Measurements from ENCODE around the gene TMEM200C.

The TMEM200C gene

DNA sequence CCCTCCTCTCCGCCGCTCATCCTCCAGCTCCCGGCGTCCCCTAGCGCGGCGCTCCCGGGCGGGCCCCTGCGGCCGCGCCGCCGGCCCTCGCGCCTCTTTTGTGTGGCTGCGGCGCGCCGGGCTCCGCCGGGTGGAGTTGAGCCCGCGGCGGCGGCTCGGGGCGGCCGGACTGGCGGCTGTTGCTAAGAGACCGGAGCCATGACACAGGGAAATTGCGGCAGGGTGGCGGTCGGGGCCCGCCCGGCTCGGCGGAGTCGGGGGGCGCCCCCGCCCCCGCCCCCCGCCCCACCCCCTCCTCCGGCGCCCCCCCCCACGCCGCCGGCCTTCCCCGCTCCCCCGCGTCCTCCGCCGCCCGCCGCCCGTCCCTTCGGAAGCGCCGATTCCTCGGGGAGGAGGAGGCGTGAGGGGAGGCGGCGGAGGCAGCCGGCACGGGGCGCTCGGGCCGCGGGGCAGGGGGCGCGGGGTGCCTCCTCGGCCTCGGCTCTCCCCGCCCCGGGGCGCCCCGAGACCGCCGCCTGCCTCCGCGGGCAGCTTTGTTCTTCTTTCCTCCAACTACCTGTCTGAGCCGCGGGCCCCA, at the start of gene TMEM200C:
Gene TMEM200C, minus strand, starts transcription at position 224 of the 577 bp plus-strand sequence. CDS start 3,459 bp downstream, outside the sequence.
- DNase-seq, result no peak

DNA sequence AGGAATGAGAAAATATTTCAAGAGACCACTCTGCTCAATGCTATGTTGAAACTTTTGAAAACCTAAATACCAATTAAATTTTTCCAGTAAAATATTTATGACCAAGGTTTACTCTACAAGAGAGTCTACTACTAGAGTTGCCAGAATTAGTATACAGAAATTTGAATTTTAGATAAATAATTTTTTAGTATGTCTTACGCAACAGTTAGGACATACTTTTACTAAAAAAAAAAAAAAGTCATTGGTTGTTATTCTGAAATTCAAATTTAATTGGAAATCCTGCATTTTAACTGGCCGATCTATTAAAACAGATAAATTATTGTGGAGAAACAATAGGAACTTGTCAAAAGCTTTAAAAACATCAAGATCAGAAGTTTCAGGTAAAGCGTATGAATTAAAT, 49.1 kb upstream of the TMEM200C start:
- DNase-seq, result no peak

DNA sequence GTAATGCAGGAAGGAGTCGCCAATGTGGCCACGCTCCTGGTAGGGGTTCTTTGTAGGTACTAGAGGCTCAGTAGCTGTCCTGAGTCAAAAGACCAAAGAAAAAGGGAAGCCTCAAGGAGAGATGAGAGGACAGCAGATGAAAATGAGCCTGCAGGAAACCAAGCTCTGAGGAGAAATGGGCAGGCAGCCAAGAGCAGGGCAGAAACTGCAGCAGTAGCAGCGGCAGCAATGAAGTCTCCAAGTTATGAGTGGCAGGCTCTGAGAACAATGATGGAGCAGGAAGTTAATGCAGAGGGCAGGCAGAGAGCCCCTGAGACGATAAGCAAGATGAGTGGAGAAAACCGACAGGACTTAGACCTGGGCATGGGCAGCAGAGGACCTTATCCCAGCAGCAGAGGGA, 48.2 kb upstream of the TMEM200C start:
- no peak for DNase-seq

DNA sequence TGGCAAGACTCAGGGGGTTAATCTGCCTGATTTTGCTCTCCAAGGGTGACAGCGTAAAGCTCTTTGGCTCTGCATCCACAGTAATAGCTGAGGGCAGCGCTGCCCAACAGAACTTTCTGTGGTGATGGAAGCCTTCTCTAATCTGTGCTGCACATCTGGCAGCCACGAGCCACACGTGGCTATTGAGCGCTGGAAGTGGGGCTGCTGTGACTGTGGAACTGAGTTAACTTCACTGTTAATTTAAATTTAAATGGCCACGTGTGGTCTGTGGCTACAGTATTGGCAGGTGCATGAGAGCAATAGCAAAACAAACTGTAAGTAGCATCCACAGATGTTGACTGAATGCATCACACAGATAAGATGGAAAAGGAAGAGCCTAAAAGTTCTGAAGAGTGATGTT, 47.3 kb upstream of the TMEM200C start:
- DNase-seq, result no peak

DNA sequence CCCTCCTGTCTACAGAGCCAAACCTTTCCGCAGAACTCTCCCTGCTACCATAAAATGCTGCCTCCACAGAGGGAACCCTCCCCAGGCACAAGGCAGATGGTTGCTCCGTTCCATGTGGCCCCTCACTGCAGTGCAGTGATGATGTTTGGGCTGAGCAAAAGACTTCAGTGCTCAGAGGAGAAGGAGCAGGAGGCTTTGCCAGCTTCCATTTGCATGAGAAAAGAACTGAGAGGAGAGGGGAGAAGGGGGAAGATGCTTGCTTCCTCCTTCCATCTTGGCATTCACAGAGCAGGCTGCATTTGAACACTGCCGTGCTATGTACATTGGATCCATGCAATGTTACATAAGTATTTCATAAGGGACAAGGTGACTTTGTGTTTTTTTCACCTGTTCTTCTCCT, 46.6 kb upstream of the TMEM200C start:
- DNase-seq, result no peak

DNA sequence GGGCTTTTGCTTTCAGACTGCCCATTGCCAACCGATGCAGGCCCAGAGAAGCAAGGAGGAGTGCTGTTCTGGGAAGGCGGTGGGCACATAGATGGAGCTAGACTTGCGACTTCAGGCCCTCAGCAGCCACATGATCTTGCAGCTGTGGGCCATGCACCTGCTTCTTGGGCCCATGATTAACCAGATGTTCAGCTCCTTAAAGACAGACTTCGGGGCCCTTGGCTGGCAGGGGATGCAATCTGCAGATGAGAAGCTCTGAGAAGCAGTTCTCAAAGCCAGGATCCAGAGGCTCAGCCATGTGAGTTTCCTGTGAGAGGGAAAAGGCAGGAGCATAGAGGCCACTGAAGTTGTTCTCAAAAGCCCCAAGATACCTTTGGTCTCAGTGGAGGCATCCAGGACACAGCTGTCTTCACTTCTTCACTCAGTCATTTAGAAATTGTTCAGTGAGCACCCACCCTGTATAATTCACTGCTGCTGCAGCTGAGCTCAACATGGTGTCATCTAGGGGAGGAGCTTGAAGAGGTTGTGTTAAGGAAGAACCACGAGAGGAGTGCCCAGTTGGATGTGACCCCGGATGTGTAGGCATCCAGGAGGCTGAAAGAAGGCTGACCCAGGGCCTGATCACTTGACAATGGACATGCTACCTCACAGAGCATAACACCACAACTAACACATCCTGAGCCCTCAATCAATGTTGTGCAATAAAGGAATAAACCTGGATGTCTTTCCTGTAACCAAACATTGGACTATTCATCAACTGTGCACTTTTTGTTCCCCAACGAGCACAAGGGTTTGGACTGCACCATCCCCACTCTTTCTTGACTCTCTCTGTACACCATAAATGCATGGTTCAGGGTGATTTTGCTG, 44.7 kb upstream of the TMEM200C start:
- DNase-seq, result no peak

DNA sequence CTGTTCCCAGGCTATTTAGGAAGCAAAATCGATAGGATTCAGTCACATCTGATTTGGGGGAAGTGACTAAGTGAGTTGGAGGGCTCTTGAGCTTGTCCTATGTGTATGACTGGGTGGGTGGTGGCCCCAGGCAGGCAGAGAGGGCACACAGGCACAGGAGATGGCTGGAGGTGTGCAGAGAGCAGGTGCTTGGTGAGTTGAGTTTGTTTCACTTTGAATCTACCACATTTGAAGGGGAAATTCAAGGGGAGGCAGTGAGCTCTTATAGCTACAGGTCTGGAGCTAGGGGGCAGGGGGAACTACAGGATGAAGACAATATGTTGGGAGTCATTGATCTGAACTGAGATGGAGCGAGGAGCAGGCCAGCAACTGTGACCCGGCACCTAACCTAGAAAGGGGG, 42.5 kb upstream of the TMEM200C start:
- no peak for DNase-seq

DNA sequence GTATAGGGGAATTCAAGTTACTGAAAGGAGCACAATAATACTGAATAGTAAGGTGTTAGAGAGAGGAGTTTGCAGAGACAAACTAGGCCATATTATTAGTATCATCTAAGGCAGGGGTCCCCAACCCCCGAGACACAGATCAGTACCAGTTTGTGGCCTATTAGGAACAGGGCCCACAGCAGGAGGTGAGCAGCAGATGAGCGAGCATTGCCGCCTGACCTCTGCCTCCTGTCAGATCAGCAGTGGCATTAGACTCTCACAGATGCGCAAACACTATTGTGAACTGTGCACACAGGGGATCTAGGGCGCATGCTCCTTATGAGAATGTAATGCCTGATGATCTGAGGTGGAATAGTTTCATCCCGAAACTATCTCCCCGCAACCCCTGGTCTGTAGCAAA, 41.8 kb upstream of the TMEM200C start:
- no peak for DNase-seq

DNA sequence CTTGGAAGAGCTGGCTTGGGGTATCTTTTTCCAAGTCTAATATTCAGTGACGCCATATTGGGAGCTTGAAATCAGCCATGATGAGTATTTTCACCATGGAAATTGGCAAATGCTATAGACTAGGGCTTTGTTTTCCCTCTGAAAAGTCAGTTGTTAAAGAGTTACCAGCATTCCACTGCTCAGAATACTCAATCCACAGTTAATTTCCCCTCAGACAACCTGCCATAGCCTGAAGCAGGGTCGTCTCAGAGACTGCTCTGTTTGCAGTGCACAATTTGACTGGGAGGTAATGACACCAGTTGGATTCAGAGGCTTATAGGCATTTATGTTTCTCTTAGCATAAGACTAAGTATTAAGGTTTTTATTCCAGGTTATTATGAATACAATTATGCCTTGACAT, 35.5 kb upstream of the TMEM200C start:
- no peak for DNase-seq

DNA sequence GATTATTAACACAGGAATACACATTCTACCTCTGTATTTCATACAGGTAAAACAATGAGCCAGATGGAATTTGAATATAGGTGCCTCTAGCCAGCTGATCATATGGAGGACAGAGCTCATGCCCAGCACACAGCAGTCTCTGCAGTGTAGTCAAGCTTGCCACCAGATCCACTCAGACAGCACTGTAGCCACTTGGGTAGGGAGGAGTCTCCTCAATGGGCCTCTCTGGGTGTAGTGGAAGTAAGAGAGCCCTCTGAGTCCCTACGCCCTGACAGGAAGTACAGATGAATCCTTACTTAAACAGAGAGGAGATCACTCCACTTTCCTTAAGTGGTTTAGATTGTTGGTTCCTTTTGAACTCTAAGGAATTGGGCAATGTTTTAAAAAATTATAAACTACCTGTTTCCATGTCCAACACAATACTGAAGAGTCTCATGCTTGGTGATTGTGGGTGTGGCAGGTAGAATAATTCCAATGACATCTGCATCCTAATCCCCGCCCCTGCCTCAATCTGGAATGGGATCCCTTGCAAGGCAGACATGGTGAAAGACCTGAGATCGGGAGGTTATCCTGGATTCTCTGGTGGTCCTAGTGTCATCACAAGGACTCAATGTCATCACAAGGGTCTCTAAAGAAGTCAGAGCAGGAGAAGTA, 23.0 kb upstream of the TMEM200C start:
- no peak for DNase-seq

DNA sequence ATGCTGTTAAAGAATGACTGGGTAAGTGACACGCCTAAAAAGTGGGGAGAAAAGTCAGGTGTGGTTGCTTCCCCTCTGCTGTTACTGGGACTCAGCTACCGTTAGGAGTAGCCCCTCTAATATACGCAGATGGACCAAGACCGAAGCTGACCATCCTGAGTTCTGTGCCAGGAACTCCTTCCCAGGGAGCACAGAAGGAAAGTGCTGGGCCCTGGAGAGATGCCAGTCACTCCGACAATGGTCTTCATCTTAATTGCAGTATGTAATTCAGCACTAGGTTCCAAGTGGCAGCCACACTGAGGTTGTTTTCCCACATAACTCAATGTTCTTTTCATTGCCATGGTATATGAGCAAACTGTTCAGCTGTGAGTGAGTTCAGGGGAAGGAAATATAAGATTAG, 19.6 kb upstream of the TMEM200C start:
- no peak for DNase-seq

DNA sequence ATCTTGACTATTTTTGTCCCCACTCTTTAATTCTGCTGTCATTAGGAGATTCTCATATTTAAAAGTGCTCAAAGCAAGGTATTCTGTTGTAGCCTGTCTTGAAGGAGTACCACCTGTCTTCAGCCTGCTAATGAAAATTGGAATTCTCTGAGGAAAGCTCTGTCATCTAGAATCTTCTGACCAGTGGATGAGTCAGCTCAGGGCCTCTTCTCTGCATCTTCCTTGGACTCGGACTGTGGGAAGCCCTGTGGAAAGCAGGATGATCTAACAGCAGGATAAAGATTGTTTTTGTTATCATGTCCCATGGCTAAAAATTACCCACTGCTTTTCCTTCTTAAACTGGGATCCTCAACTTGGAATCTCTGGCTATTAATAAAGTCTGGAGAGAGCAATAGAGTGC, 18.7 kb upstream of the TMEM200C start:
- no peak for DNase-seq

DNA sequence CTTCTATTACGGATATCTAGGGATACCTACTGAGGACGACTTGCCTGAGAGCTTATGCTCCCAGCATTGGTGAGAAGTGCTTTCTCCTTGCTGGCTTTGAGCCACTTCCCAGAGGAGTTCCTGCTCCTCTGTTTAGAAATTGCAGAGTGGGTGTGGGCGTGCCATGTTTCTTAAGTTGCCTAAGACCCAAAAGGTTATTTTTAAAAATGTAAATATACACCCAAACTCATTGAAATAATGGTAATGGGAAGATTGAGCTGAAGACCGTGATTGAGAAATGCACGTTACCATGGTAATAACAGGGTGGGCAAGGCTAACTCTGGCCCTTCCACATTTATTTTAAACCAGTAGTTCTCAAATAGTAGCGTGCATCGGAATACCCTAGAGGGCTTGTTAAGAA, 17.2 kb upstream of the TMEM200C start:
- DNase-seq, result no peak

DNA sequence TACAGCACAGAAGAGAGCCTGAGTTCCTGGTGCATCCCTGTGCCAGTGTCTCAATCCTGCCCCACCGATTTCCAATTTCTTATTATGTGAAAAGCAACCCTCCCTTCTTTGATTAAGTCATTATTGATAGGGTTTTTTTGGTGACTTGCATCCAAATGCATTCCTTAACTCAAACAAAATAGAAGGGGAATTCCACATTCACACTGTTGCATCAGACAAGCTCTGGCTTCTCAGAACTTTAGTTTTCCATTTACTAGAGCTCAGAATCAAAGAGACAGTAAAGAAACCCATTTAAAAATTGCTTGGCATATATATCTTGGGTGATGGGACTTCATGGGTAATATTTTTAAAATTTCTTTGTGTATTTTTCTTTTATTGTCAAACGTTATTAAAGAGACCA, 13.8 kb upstream of the TMEM200C start:
- no peak for DNase-seq

DNA sequence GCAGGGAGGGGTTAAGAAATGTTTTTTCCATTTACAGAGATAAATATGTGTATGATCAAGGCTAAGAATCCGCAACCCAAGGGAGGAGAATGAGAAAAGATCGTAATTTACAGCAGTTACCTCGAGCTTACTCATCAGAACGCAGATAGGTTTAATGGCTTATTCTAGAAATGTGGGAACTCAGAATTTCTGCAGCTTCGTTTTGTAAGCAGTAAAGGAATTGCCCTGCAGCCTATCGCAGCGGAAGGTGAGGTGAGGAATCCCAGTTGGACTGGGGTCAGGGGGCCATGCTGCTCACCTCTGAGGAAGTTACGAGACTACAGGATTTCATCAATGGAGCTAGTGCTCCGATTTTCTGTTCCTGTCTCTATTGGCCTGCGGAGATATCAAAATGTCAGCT, 8.1 kb upstream of the TMEM200C start:
- no peak for DNase-seq

DNA sequence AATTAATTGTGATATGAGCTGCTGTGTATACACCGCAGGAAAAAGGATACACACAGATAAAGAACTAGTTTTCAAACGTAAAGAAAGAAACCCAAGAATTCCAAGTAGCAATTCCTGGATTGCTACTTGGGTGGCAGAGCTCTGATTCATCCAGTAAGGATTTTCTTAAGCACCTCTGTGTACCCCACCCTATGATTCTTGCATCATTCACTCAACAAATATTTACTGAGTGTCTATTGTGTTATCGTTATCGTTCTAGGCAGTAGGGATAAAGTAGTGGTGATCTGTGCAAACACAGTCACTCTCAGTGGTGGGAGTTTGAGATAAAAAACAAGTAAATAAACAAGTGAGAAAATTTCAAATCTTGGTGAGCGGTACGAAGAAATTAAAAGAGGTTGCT, 4.9 kb upstream of the TMEM200C start:
- DNase-seq, result no peak

DNA sequence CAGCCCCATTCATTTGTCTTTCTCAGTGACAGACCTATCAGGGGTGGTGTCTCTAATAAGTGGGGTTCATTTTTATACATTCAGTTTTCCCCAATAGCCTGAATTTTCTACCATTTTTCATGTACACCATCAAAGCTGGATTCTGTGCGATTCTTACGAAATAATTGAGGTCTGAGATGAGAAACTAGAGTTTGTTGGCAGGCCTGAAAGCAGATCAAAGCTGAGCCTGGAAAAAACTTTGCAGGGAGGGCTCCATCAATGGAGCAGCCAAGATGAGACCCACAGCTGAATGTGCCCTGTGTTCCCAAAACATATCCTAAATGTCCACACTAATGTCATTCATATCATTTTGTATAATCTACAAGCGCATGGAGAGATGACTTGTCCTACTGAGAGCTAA, 4.5 kb upstream of the TMEM200C start:
- no peak for DNase-seq

DNA sequence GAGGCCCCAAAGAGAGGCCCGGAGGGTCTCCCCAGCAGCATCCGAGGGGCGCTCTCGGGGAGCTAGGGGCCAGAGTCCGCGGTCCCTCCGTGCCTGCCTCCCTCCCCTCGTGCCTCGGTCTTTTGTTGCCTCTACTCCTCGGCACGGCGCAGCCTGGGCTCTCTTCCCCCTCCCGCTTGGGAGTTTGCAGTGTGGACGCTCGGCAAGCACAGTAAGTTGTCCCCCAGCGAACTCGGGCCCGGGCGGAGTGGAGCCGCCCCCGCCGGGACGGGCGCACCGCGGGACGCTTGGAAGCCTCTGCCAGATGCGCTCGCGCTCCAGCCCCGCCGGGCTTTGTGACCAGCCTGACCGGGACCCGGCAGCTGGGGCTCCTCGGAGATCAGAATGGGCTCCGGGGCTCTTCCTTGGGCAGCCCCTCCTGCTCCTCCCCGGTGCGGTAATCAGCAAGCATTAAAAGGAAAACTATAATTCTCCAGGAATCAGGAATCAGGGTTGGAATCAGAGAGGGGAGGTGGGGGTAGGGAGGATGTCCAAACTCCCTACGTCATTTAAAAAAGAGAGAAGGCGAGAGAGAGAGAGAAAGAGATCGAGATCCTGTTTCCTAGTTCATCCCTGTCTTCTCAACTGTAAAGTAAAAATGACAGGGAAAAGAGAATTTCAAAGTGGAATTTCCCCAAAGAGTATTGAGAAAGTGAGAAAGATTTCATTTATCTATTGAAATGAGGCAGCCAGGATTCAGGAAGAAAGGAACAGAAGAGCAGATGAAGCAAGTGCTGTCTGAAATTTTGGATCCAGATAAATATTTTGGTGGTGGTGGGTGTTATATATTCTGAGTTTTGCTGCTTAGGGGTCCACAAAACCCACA, 786 bp upstream of the TMEM200C start:
- DNase-seq, result no peak

DNA sequence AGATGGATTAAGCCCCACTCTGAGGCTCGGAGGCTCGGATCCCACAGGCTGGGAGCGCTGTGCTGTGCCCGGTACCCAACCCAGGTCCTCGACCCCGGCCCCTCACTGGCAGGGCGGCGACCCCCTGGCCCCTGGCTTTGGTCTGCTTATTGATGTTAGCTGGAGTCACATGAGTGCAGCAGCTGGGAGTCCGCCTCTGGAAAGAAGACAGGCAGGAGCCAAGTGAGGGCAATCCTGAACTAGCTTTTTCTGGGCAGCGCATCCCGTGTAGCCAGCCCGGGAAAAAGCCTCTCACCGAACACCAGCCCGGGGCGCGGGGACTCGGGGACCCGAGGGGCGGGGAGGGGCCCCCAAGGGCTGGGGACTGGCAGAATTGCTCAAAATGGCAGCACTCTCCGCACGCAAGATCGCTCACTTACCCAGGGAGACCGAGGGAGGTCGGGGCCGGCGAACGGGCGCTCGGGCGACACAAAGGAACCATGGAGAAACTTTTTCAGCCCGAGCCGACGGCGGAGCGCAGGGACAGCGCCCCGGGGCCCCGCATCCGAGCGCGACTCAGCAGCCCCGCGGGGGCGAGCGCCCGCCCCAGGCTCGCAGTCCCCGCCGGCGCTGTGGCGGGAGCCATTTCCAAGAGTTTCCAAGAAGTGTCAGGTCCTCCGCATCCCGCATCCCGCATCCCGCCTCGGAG, 567 bp downstream of the TMEM200C start:
- DNase-seq, result no peak

DNA sequence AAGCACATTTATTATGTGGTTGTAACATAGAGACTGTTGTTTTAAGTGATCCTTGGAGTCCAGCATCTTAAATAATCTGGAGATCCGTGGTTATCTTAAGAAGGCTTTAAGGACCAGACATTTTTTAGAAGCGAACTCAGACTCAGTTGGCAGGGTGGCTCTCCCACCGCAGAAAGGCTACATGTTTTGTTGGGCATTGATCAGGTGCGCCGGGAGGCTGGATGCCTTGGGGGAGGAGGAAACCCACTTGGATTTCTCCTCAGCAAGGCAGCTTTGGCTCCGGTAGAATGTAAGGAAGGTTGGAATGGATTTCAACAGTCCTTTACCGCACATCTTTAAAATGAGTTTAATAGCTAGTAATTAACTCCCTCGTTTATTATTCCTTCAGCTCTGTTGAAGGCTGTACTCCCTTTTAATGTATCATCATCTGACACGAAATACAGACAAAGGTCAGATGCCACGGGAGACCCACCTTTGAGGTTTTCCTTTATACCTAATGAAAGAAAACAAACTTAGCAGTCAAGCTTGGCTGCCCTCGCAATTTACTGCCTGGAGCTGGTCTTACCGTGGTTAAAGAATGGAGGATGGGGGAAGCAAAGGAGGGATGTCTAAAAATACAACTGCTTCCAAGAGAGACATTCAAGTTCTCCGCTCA, 1.2 kb downstream of the TMEM200C start:
- DNase-seq, result no peak

DNA sequence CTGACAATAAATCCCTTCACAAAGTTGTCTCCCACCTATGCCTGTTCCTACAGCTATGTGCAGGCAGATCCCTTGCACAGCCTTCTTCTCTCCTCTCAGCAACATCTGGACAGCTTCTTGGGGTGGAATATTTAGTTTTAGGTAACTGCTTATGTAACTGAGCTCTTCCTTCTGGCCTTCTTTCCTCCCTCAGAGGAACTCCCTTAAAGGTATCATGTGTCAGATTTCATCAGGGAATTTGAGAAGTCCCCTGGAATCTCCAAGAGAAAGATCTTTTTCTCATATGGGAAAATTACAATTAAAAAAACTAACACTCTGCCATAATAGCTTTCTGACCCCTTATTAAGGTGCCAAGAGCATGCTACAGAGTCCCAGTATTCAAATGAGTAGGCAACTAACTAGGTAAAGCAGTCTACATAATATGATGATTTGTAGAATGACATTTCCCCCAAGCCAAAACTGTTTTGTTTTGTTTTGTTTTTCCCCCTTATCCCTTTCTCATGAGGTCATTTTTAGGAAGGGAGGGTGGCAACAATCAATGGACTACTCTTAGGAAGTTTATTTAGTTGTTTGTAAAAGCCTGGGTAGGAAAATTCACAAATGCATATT, 2.4 kb downstream of the TMEM200C start:
- no peak for DNase-seq

DNA sequence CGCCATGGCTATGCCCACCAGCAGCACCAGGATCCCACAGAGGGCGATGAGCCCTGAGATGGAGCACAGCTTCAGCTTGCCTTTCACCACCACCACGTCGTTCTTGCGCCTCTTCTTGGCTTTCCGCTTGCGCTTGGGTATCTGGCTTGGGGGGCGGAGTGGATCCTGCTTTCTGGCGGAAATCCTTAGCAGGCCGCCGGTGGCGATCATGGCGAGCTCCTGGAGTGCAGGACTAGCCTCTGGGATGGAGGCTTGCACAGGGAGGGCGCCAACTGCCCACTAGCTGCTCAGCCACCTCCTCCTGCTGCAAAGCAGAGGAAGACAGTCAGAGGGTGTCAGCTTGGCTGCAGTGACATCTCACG, 3.5 kb downstream of the TMEM200C start:
- no peak for DNase-seq

Data from activated naive CD4-positive, alpha-beta T cell (primary cell).